PC-9 (cell line): ENCODE results near the gene GATD1. TPM values are rescaled to one million over a fixed set of nuclear protein-coding genes. Genes with fewer than 3 reads are reported as not detected.
A peak's percentile ranks its signal among the peaks of the same experiment; 100 is the strongest.

Source experiments
- BruUV-seq: library from RNA; stranded (reverse); fragments of 400-500 nt; replicated peaks from 2 replicates; lab custom pipeline; 2021; lab: Mats Ljungman, UMichigan
- CTCF ChIA-PET: fragments of 300-600 bp; sonication (Branson Sonifier 250); formaldehyde crosslinking; loops from one replicate; lab custom pipeline; 2022; ENCODE audit warnings: antibody characterized with exemption; lab: Charles Lee
- POLR2A ChIA-PET: fragments of 300-600 bp; sonication (Branson Sonifier 250); formaldehyde crosslinking; loops from one replicate; lab custom pipeline; 2022; ENCODE audit warnings: antibody characterized with exemption; ENCODE audit not compliant: unreplicated experiment; lab: Charles Lee
- DNase-seq, 2 experiments: peaks; one replicate each; pipeline versions ENCODE4 v3.0.0 to v3.0.0-alpha.2; 2015 to 2022; ENCODE audit warnings: mixed read lengths in 1 of 2
- H2AFZ ChIP-seq: fragments of 200-600 bp; sonication (generic); 2 replicates; pipeline ENCODE4 v1.8.1; 2017; ENCODE audit warnings: antibody characterized with exemption
- H3F3A ChIP-seq: fragments of 200-600 bp; sonication (generic); 2 replicates; pipeline ENCODE4 v1.8.1; 2017; ENCODE audit warnings: antibody characterized with exemption, mild to moderate bottlenecking, low read depth; ENCODE audit not compliant: insufficient read depth
- H3K27ac ChIP-seq: fragments of 200-600 bp; sonication (generic); 2 replicates; pipeline ENCODE4 v1.6.1; 2016; ENCODE audit warnings: mixed run types
- H3K27me3 ChIP-seq: fragments of 200-600 bp; sonication (generic); 2 replicates; pipeline ENCODE4 v1.6.1; 2016; ENCODE audit warnings: low read depth, mixed run types; ENCODE audit not compliant: insufficient read depth
- H3K36me3 ChIP-seq: fragments of 200-600 bp; sonication (generic); 2 replicates; pipeline ENCODE4 v1.6.1; 2016; ENCODE audit warnings: low read depth, mixed run types
- H3K4me1 ChIP-seq: fragments of 200-600 bp; sonication (generic); replicated peaks from 2 replicates; pipeline ENCODE4 v1.6.1; 2016; ENCODE audit warnings: mixed run types; ENCODE audit not compliant: insufficient read depth
- H3K4me2 ChIP-seq: fragments of 200-600 bp; sonication (generic); 2 replicates; pipeline ENCODE4 v1.6.1; 2017; ENCODE audit warnings: mixed run types
- H3K4me3 ChIP-seq: fragments of 200-600 bp; sonication (generic); 2 replicates; pipeline ENCODE4 v1.6.1; 2016; ENCODE audit warnings: mixed run types
- H3K79me2 ChIP-seq: fragments of 200-600 bp; sonication (generic); 2 replicates; pipeline ENCODE4 v1.6.1; 2017; ENCODE audit warnings: low read depth, mixed run types
- H3K9me2 ChIP-seq: fragments of 200-600 bp; sonication (generic); 2 replicates; pipeline ENCODE4 v1.8.1; 2017; ENCODE audit warnings: mild to moderate bottlenecking; ENCODE audit not compliant: insufficient read depth
- H3K9me3 ChIP-seq: fragments of 200-600 bp; sonication (generic); 2 replicates; pipeline ENCODE4 v1.8.1; 2016; ENCODE audit warnings: low read depth; ENCODE audit not compliant: insufficient read depth
- H4K20me1 ChIP-seq: fragments of 200-600 bp; sonication (generic); 2 replicates; pipeline ENCODE4 v1.8.1; 2017; ENCODE audit not compliant: insufficient read depth
- EZH2 ChIP-seq: fragments of 200-600 bp; sonication (generic); IDR thresholded peaks from 2 replicates; pipeline ENCODE4 v1.8.0; 2017; ENCODE audit warnings: antibody characterized with exemption, low read depth
- intact Hi-C: fragments of 100-400 bp; cut with micrococcal nuclease; formaldehyde crosslinking; loops from one replicate; pipeline ENCODE4 v1.10.0; 2022; ENCODE audit not compliant: unreplicated experiment
- total RNA-seq: library from RNA; stranded (reverse); gene quantifications from 2 replicates; pipeline ENCODE4 v1.2.3, GENCODE V29; 2021
- TF ChIP-seq, protein P1 (sequence below): fragments of 200-600 bp; sonication (generic); conservative IDR thresholded peaks from 2 replicates; pipeline ENCODE4 v1.6.1; 2017; ENCODE audit warnings: mixed run types, antibody characterized with exemption, mild to moderate bottlenecking, moderate library complexity

The GATD1 gene
- total RNA-seq, 1 experiment from 2014 or later, result 52.7 TPM

DNA sequence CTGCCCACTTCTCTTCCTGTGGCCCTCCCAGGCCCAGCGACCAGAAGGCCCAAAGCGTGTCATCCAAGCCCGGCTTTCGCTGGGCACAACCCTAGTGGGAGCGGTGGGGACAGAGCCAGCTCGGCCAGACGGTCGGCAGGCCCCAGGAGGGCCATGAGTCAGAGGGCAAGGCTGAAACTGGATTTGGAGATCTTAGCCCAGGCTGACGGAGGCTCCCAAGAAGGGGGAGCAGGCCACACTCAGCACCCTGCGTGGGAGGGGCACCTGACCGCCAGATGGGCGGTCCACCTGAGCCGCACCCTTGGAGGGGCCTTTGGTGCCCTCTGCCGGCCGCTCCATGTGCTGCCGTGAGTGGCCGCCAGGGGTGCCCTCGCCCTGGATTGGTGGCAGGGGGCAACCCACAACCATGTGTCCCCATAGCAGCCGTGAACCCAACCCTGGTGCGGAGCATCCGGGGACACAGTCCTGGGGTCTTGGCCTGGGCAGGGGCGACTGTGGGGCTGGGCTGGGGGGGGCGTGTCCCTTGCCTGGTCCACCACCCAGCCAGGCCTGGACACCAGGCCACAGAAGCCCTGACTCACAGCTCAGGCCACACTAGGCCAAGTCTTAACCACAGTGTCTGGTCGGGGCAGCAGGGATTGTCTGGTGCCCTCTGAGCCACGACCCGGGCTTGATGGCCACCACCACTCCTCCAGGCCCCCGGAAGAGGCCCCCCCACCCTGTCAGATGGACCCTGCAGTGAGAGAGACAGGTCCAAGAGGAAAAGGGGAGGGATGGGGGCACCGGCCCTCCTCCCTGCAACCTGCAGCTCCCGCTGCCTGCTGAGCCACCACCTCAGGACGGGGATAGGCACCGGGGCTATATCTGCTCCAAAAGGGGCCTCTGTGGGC lies 49.2 kb downstream of the GATD1 start:
- peak overlapping the region; percentile 91 for H3K27ac ChIP-seq
- ChIA-PET CTCF (interaction anchor here (0.6 to 1.0 kb wide), 3 partner anchors 9 to 35 kb away, joined by 3 to 7 read pairs (median 7); no protein-coding TSS in a partner anchor), POLR2A (interaction anchor here (0.6 kb wide), 1 partner anchor 21 kb away, joined by 3 read pairs; no protein-coding TSS in a partner anchor)
- no peak overlapping the region for H2AFZ ChIP-seq
- no peaks in the 10 kb centered on the region for H3K36me3 ChIP-seq
- intact Hi-C loops, result loop anchor here (1.0 to 10.0 kb wide), 5 partner anchors 19 to 163 kb away; partner anchors contain the start of genes LMNTD2, RASSF7 and TALDO1
- H3K4me2 ChIP-seq, result peak overlapping the region; percentile 90
- 0 out of 2 replicates have a peak, but pooled peaks cover 4% of the 10 kb centered on the region for H3K79me2 ChIP-seq
- TF ChIP-seq EZH2, result no peak
- TF ChIP-seq, protein P1, sequence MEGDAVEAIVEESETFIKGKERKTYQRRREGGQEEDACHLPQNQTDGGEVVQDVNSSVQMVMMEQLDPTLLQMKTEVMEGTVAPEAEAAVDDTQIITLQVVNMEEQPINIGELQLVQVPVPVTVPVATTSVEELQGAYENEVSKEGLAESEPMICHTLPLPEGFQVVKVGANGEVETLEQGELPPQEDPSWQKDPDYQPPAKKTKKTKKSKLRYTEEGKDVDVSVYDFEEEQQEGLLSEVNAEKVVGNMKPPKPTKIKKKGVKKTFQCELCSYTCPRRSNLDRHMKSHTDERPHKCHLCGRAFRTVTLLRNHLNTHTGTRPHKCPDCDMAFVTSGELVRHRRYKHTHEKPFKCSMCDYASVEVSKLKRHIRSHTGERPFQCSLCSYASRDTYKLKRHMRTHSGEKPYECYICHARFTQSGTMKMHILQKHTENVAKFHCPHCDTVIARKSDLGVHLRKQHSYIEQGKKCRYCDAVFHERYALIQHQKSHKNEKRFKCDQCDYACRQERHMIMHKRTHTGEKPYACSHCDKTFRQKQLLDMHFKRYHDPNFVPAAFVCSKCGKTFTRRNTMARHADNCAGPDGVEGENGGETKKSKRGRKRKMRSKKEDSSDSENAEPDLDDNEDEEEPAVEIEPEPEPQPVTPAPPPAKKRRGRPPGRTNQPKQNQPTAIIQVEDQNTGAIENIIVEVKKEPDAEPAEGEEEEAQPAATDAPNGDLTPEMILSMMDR, result peak; percentile 88
- H3K27me3 ChIP-seq, result no peaks in the 10 kb centered on the region
- H4K20me1 ChIP-seq, result no peaks in the 10 kb centered on the region
- no peaks in the 10 kb centered on the region for H3K9me2 ChIP-seq
- peak overlapping the region; percentile 58; the same call in 1 of the 2 replicates for H3K4me3 ChIP-seq
- H3K9me3 ChIP-seq, result no peaks in the 10 kb centered on the region
- DNase-seq, result peak; percentile 91 to 94
- H3F3A ChIP-seq, result peaks cover 16% of the 10 kb centered on the region
- peaks cover 31% of the 10 kb centered on the region for H3K4me1 ChIP-seq
- BruUV-seq, result no TSS peak

DNA sequence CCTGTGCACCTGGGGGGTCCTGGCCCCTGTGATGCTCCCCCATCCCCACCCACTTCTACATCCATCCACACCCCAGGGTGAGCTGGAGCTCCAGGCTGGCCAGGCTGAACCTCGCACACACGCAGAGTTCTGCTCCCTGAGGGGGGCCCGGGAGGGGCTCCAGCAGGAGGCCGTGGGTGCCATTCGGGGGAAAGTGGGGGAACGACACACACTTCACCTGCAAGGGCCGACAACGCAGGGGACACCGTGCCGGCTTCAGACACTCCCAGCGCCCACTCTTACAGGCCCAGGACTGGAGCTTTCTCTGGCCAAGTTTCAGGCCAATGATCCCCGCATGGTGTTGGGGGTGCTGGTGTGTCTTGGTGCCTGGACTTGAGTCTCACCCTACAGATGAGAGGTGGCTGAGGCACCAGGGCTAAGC lies 50.0 kb downstream of the GATD1 start:
- no peaks in the 10 kb centered on the region for H3K27me3 ChIP-seq
- H3K9me3 ChIP-seq, result no peaks in the 10 kb centered on the region
- peak overlapping the region; percentile 90 for H3K4me2 ChIP-seq
- peaks cover 16% of the 10 kb centered on the region for H3F3A ChIP-seq
- no peaks in the 10 kb centered on the region for H3K9me2 ChIP-seq
- peaks cover 31% of the 10 kb centered on the region for H3K4me1 ChIP-seq
- H3K27ac ChIP-seq, result peak overlapping the region; percentile 91
- H2AFZ ChIP-seq, result no peak overlapping the region
- no peaks in the 10 kb centered on the region for H3K36me3 ChIP-seq
- BruUV-seq, result TSS peak; percentile 96
- ChIA-PET POLR2A (no interaction called here), CTCF (interaction anchor here (0.9 to 1.3 kb wide), 3 partner anchors 21 to 36 kb away, joined by 7 to 18 read pairs (median 7); partner anchors contain the start of genes DEAF1 and TMEM80)
- H4K20me1 ChIP-seq, result no peaks in the 10 kb centered on the region
- no peak for DNase-seq
- H3K4me3 ChIP-seq, result peak overlapping the region; percentile 58; the same call in 1 of the 2 replicates
- H3K79me2 ChIP-seq, result 0 out of 2 replicates have a peak, but pooled peaks cover 4% of the 10 kb centered on the region
- intact Hi-C loops, result loop anchor here (2.0 to 10.0 kb wide), 2 partner anchors 30 to 162 kb away; partner anchors contain the start of genes LMNTD2 and RASSF7
- TF ChIP-seq, protein P1, result no peak
- no peak for TF ChIP-seq EZH2
